IPS-18c (cell line): ENCODE measurements around the gene MAGEA9B.
"Not testable (repeated sequence)": the region's sequence is repeated elsewhere in the genome, so short reads cannot be mapped to it uniquely, and the experiment has no call there.

Experiments
- H3K4me3 ChIP-seq: 2 replicates; pipeline ENCODE4 v1.7.0; 2013; ENCODE audit warnings: low read depth, mild to moderate bottlenecking, low read length, moderate library complexity; ENCODE audit not compliant: insufficient read depth
- H3K9me3 ChIP-seq: one replicate; pipeline ENCODE4 v1.6.1; 2013; ENCODE audit warnings: mild to moderate bottlenecking, low read length, moderate library complexity; ENCODE audit not compliant: control insufficient read depth, insufficient read depth

The MAGEA9B gene

DNA sequence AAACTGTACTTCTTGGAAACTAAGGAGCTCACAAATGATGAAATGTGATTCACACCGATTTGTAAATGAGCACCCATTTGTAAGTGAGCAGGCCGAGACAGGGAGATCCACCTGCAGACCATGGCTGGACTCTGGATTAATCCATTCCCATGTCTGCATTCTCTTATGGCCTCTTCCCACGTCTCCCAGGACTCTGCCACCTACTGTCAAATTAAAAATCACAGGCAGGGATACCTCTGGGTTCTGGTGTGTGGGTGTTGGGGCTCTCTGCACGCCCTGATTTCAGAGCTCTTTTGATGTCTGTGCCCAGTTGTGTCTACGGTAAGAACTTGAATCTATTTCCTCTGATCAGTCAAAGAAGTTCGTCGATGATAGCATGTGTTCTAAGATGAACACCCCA, 3.7 kb upstream of the MAGEA9B start:
- not testable (repeated sequence) for H3K9me3 ChIP-seq, H3K4me3 ChIP-seq

DNA sequence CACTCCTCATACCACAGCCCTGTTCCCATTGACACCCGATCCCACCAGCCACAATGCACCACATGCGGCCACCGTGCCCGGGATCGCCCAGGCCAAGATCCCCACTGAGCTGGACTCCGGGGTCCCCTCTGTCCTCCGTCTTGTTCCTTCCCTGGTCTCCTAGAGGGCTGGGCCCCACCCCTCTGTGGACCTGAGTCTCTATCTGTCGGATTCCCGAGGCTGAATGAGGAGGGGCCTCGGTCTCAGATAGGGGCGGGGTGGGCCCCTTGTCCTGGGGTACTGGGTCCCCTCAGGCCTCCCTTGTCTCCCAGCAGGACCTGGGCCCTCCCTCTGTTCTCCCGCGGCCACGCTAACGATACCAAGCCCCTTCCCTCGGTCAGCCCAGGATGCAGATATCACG, 1.6 kb downstream of the MAGEA9B start:
- H3K9me3 ChIP-seq, H3K4me3 ChIP-seq: not testable (repeated sequence)

DNA sequence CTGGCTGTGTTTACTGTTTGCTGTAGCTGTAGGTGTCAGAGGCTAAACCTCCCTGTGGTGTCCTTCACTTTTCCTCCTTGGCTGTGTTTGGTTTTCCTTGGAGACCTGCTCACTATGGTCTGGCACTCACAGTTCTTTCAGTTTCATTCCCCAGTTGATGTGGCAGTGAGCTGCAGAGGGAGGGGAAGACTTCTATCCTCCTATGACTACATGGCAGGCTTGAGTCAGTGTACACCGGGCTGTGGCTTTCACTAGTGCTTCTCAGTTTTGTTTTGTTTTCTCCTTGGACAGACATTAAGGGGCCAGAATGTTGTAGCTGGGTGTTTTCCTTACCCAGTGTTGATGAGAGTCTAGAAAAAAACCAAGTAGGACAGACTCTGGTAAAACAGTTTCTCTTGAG, 13.8 kb downstream of the MAGEA9B start:
- H3K4me3 ChIP-seq, H3K9me3 ChIP-seq: not testable (repeated sequence)

DNA sequence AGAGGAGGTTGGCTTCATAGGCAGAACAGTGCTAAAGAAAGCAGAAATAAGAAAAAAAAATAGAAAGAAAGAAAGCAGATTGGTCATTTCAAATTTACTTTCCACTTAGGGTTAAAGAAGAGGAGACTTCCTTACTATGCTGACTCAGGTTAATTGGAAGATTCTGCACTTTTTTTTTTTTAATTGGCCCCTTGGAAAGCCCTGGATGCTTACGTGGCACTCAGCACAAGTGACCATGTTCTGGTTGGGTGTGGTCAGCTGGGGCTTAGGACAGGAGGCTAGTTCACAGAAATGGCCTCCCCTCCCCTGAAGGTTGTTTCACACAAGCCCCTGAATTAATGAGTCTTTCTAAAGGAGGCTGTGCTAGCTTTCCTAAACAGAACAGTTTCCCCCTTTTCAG, 14.5 kb downstream of the MAGEA9B start:
- Histone ChIP-seq H3K4me3 (no peak overlapping the region), H3K9me3 (peaks cover 2% of the 10 kb centered on the region)

DNA sequence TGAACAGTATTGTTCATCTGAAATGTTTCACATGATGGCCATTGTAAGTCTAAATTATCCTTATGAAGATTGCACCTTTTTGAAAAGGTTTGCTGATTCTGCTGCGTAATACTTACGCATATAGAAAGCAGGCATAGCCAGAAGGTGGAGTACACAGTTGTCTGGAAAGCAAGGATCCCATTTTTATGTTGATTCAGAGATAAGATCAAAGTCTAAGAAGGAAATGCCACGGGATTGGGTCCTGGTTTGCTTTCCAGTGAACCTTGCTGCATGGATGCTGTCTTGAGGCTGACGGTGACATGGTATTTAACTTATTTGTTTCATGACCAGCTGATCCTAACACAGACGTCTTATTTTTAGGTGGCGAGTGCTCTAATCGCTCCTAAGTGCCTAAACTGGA, 15.5 kb downstream of the MAGEA9B start:
- Histone ChIP-seq H3K9me3 (peaks cover 4% of the 10 kb centered on the region), H3K4me3 (no peak overlapping the region)

DNA sequence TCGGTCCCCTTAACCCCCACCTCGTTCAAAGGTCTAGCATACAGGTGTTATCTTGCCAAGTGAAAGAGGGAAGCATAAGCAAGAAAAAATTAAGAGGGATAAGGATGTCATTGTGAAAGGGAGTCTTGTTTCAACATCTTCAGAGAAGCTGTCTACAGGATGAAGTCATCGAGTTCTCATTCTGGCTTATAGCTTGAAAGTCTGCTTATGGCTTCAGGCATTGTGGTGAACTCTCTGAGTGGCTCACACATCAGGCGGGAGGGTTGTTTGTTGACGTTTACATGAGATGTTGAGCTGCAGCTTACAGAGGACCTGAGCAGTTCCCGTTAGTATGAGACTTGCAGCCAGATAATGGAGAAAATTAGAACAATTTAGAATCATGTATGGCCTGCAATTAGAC, 16.6 kb downstream of the MAGEA9B start:
- Histone ChIP-seq H3K9me3 (peaks cover 5% of the 10 kb centered on the region), H3K4me3 (no peak overlapping the region)

DNA sequence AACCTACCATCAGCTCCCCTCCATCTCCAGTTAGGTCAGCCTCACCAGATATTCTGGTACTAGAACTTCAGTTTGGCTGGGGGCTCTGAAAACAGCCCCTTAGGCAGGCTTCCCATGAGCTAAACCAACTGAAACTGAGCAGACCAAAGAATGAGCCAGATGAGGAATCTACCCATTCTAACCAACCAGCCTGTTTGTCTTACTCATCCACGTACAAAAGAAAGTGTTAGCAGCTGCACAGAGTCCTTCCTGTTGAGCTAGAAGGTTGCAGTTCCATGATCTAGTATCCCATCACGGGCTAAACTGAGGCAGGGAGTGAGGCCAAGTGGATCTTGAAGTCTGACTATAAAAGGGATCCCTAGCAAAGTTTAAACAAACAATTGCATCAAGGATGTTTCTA, 17.5 kb downstream of the MAGEA9B start:
- no peak overlapping the region for H3K4me3 ChIP-seq
- H3K9me3 ChIP-seq, result peaks cover 5% of the 10 kb centered on the region

DNA sequence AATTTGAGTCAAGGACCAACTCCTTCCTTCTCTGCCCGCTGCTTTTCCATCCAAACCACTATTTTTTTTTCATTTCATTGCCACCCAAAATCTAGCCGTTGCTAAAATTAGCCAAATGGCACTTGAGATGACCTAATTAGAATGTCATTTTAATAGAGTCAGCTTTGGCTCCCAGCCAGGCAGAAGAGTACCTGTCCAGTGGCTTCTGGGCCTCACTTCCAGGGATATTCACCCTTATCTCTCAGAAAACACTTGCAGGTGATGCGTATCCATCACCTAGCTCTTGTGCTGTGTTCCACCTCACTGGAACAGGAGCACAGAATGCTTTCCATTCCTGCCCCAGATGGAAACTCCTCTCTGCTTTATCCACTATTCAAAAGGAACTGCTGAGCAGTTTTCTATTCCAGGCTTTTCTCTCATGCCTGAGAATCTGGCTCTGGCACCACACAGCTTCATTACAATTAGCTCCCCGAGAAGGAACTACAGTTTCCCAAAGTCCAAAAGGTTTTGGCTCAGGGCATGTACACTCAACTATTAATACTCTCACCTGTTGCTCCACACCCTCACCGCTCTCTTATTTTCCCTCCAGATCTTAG, 18.5 kb downstream of the MAGEA9B start:
- peaks cover 5% of the 10 kb centered on the region for H3K9me3 ChIP-seq
- H3K4me3 ChIP-seq, result no peak overlapping the region

DNA sequence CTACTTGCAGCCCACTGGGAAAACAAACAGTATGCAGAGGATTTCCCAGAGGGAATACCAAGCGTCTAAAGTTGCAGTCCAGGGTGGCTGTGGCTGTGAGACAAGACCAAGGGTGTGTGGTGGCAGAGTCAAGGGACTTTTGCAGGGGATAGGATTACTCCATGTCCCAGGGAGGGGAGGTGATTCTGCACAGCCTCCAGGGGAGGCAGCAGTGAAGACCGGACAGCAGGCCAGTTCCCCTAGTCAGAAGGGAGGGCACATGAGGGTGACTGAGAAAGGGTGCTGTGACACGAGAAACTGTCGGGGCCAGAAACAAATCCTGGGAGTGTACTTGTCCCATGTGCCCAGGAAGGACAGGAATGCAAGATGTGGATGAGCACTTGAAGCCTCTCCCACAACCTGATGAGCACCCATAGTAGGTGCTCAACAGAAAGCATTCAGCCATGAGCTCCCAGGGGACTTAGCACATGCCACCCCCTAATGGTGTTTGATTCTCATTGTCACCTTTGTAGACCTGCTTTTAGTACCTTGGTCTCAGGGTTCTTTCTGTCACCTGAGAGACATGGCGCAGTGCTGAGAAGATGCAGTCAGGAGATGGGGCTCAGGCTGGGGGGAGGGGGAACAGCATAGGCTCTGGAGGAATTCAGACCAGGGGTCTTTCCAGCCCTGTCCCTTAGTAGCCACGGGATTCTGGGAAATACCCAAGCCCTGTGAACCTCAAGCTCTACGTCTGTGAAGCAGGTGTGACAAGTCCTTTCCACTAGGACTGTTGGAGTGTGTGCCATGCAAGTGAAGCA, 19.4 kb downstream of the MAGEA9B start:
- H3K4me3 ChIP-seq, result no peak overlapping the region
- peaks cover 5% of the 10 kb centered on the region for H3K9me3 ChIP-seq

DNA sequence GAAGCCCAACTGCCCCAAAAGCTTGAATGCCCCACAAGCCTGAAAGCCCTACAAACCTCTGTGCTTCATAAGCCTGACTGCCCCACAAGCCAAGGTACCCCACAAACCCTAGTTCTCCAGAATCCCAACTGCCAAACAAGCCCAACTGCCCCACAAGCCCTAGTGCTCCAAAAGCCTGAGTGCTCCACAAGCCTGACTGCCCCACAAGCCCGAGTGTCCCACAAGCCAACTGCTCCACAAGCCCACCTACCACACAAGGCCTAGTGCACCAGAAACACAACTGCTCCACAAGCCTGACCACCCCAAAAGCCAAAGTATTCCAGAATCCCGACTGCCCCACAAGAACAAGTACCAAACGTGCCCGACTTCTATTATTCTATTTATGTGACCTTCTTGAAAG, 23.9 kb downstream of the MAGEA9B start:
- no peak overlapping the region for H3K4me3 ChIP-seq
- H3K9me3 ChIP-seq, result peaks cover 5% of the 10 kb centered on the region

DNA sequence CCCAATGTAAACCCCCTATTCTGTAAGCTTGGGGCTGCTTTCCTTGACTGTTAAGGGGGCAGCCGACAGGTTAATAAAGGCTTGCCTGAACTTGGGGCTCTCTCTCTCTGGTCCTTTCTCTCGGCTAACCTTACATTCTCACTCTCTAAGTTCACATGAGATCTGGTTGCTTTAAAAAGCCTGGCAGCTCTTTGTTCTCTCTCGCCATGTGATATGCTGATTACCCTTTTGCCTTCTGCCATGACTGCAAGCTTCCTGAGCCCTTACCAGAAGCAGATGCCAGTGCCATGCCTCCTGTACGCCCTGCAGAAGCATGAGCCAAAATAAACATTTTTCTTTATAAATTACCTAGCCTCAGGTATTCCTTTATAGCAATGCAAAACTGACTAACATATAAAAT, 32.0 kb downstream of the MAGEA9B start:
- H3K9me3 ChIP-seq, H3K4me3 ChIP-seq: not testable (repeated sequence)

DNA sequence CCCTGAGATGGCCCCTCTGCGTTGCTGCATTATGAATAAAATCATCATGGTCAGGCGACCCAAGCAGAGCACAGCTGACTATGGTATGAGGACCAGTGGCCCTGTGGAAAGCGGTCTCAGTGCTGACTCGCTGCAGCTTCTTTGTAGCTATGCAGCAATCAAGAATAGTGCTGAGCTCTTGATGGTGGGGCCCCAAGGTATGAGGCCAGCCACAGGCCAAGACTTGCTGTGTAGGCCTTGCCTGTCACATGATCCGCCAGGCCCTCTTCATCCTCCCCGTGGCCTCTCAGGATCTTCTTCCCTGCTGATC, 35.4 kb downstream of the MAGEA9B start:
- H3K9me3 ChIP-seq, H3K4me3 ChIP-seq: not testable (repeated sequence)

DNA sequence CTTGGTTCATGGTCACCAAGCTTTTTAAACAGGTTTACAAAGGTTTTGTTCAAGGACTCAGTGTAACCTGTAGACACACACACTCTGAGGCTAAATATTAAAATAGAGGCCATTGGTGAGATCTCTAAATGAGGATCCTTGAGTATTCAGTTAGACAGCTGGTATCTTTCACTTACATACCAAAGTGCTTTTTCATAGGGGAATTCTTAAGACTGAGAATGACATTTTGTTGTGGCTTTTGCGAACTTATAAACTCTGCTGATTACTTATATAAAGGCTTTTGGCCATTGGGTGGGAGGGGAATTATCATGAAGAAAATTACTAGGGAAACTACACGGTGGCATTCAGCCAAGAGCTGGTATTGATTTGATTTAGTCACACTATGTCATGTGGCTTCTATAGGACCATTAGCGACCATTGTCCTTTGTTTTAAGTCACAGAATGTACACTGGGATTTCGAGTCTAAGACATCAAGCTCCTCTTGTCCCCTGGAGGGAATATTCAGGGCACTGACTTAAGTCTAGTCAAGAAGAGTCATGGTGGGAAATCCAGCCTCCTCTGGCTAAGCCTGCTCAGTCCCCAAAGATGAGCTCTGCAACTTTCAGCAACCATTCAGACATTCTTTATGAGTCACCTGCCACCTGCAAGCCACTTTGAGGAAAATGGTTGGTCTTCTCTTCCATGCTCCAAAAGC, 35.9 kb downstream of the MAGEA9B start:
- H3K9me3 ChIP-seq, H3K4me3 ChIP-seq: not testable (repeated sequence)

DNA sequence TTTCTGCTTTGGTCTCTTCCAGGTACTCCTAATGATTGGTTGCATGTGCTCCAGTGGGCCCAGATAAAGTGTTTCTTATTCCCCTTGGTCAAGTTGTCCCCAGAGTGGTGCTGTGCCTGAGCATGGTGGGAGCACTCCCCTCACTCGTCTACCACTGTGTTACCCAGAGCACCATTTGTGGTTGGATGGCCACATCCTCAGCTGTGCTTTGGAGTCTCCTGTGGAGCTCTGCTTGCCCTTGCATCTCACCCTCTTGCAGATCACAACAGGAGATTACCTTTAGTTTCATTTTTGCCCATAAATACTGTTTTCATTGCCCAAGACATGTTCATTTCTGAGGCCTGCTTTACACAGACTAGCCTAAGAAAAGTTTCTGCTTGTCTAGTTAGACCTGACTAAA, 36.8 kb downstream of the MAGEA9B start:
- H3K9me3 ChIP-seq, H3K4me3 ChIP-seq: not testable (repeated sequence)

DNA sequence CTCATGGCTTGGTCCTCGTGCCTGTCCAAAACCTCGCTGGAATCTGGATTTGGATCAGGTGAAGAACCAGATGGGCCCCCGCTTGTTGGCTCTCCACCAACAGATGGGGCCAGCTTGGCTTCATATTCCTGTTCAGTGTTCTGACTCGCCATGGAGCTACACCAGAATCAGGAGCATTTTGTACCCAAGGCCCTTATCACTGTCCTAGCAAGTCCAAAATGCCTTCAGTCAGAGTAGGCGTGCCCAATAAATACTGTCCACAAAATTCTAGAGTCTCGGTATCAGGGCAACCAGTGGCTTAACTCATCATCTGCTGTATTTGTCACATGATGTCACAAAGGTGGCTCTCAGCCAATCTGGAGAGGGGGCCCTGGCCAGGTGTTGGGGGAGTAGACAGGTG, 37.6 kb downstream of the MAGEA9B start, which contains the start of gene HSFX3:
TSS of gene HSFX3 (minus strand) at position 224 of the 400 bp plus-strand sequence. CDS start at position 152, 72 bp downstream.
- H3K4me3 ChIP-seq, H3K9me3 ChIP-seq: not testable (repeated sequence)

DNA sequence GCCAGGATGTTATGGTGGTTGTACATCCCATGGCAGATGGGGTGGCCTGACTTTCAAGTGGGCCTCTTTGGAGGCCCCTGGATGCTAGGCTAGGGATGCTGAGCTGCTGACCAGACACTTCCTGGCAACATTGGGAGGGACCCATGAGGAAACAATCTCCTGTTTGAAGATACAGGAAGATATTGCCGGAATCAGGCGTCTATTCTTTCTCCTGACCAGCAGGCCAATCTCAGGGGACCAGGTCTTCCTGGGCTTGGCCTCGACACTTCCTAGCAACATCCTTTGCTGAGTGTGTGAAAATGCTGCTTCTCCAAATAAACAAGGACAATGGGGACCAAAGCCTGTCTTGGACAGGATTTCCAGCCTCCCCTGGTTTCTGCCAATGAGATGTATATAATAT, 39.5 kb downstream of the MAGEA9B start:
- not testable (repeated sequence) for H3K9me3 ChIP-seq, H3K4me3 ChIP-seq

DNA sequence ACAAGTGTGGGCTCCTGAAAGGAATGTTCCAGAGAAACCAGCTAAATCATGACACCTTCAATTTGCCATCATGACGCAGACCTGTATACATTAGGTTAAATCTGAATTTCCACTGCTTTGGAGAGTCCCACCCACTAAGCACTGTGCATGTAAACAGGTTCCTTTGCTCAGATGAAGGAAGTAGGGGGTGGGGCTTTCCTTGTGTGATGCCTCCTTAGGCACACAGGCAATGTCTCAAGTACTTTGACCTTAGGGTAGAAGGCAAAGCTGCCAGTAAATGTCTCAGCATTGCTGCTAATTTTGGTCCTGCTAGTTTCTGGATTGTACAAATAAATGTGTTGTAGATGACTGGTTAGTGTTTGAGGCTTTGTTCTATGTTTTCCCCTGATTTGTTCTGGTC, 40.3 kb downstream of the MAGEA9B start:
- H3K9me3 ChIP-seq, H3K4me3 ChIP-seq: not testable (repeated sequence)
